ENCODE results near the gene MLPH. TPM values are rescaled to one million over a fixed set of nuclear protein-coding genes. Genes with fewer than 3 reads are reported as not detected.

MLPH gene
- total and polyA plus RNA-seq, 2 of the 4 experiments (the other 2 are of a cell fraction), result 13.8 to 21.6 TPM

- Histone ChIP-seq H3K27ac (ENCODE audit: insufficient read depth, low read length) (no peak overlapping the region), H3K4me3 (ENCODE audit: insufficient read depth, low read depth, low read length) (no peak overlapping the region), H3K9ac (ENCODE audit: low read depth, low read length) (no peak overlapping the region), H3K9me1 (ENCODE audit: insufficient read depth, low read length) (peaks cover 18% of the 10 kb centered on the region), H3K4ac (ENCODE audit: low read depth, low read length) (no peak overlapping the region), H3K9me3 (ENCODE audit: control insufficient read depth, insufficient read depth, low read length) (no peaks in the 10 kb centered on the region), H3K79me1 (ENCODE audit: low read depth in 1 of 2, low read length in 2 of 2) (peaks cover 0 to 27% of the 10 kb centered on the region in 2 experiments; a peak in 2 of 4 replicates), H2BK15ac (ENCODE audit: low read depth, low read length) (no peak overlapping the region), H3K36me3 (ENCODE audit: control insufficient read depth, insufficient read depth, low read length) (no peaks in the 10 kb centered on the region), H2BK5ac (ENCODE audit: low read depth, low read length, poor library complexity, severe bottlenecking) (no peak overlapping the region), H2AK5ac (ENCODE audit: low read depth, low read length) (no peak overlapping the region), H2AFZ (replicated peaks; ENCODE audit: low read length, poor library complexity) (no peak overlapping the region), H3K56ac (ENCODE audit: extremely low read depth, insufficient read depth, low read length) (no peak overlapping the region), H4K20me1 (ENCODE audit: insufficient read depth, low read length) (no peaks in the 10 kb centered on the region), H4K5ac (ENCODE audit: low read depth, low read length) (no peak overlapping the region), H3K27me3 (ENCODE audit: control insufficient read depth, insufficient read depth, low read length) (no peaks in the 10 kb centered on the region), H4K91ac (ENCODE audit: insufficient read depth, low read depth, low read length) (no peak overlapping the region), H2BK20ac (ENCODE audit: low read depth, low read length) (no peak overlapping the region), H3K23ac (ENCODE audit: low read depth, low read length) (no peak overlapping the region), H2BK120ac (ENCODE audit: low read depth, low read length) (no peak overlapping the region), H4K8ac (ENCODE audit: low read depth in 2 of 2, low read length in 2 of 2) (no peak overlapping the region), H2AK9ac (replicated peaks; ENCODE audit: low read depth, low read length, poor library complexity) (no peak overlapping the region), H3K14ac (replicated peaks; ENCODE audit: low read depth, low read length) (no peak overlapping the region), H3K18ac (ENCODE audit: low read depth, low read length) (no peak overlapping the region), H3K4me1 (ENCODE audit: control insufficient read depth, insufficient read depth, low read length) (peaks cover 21% of the 10 kb centered on the region), H3K4me2 (ENCODE audit: low read depth, low read length) (no peak overlapping the region)
- ATAC-seq (ENCODE audit: low read depth) (no peak), DNase-seq (no peak)
- dilution Hi-C loops (cut with HindIII; ENCODE audit: low sequenced_read_pairs, unreplicated experiment) (no loop called here), in situ Hi-C loops (cut with MboI; ENCODE audit: low sequenced_read_pairs) (loop anchor here (10.0 kb wide), 1 partner anchor 323 kb away; no protein-coding TSS in a partner anchor), intact Hi-C loops (cut with micrococcal nuclease) (loop anchor here (10.0 kb wide), 1 partner anchor 353 kb away; no protein-coding TSS in a partner anchor)
- POLR2A ChIA-PET (ENCODE audit: unreplicated experiment), result no interaction called here
- WGBS, 2 experiments (ENCODE audit: extremely low coverage in 2 of 2, insufficient read length in 1 of 2), result no CpG with 5 or more reads among the region's 2 CpGs
- TF ChIP-seq RCOR1 (IDR thresholded peaks at IDR 0.05; ENCODE audit: insufficient replicate concordance, low read length) (no peak), CTCF (conservative IDR thresholded peaks at IDR 0.05; ENCODE audit: low read depth, low read length) (no peak), RFX5 (IDR thresholded peaks at IDR 0.05; ENCODE audit: low read depth, low read length) (no peak), SMC3 (IDR thresholded peaks at IDR 0.05; ENCODE audit: low read depth, low read length) (no peak), FOS (IDR thresholded peaks at IDR 0.05; ENCODE audit: low read depth, low read length) (no peak), NFE2L2 (IDR thresholded peaks at IDR 0.05; ENCODE audit: low read depth, low read length) (no peak)
- no TSS peak for BruUV-seq (replicated peaks)
- CTCF ChIA-PET, result no interaction called here
Observed at GRCh38 chr2:237478095-237478494, 9.0 kb upstream of the MLPH start.

All from IMR-90 (cell line).